GM23338 (cell line): ENCODE measurements around the gene STIL. TPM values are rescaled to one million over a fixed set of nuclear protein-coding genes. Genes with fewer than 3 reads are reported as not detected.

ENCODE experiments used
- CTCF ChIP-seq, 2 experiments: fragments of 200-600 bp in 1 of 2; sonication (generic) in 1 of 2; conservative IDR thresholded peaks; 2 replicates each; pipeline versions ENCODE4 v1.5.1 to v1.6.1; 2016 to 2017; ENCODE audit warnings: antibody characterized with exemption in 2 of 2, low read depth in 2 of 2, mild to moderate bottlenecking in 2 of 2, moderate library complexity in 1 of 2
- ETS1 ChIP-seq: IDR thresholded peaks from 2 replicates; pipeline ENCODE4 v1.6.1; 2016; ENCODE audit warnings: antibody characterized with exemption
- EZH2phosphoT487 ChIP-seq: fragments of 200-600 bp; sonication (generic); IDR thresholded peaks from one replicate; pipeline ENCODE4 v1.8.1; 2018; ENCODE audit warnings: antibody characterized with exemption; ENCODE audit not compliant: unreplicated experiment
- NANOG ChIP-seq: IDR thresholded peaks from 2 replicates; pipeline ENCODE4 v1.6.1; 2016; ENCODE audit warnings: antibody characterized with exemption, borderline replicate concordance
- POLR2AphosphoS5 ChIP-seq: IDR thresholded peaks from 2 replicates; pipeline ENCODE4 v1.6.1; 2016; ENCODE audit warnings: antibody characterized with exemption, low read depth
- ZNF114 ChIP-seq: fragments of 250-450 bp; sonication (Bioruptor Pico); IDR thresholded peaks from 2 replicates; pipeline ENCODE4 v1.5.0; 2020; ENCODE audit warnings: mild to moderate bottlenecking, moderate library complexity
- ZNF331 ChIP-seq: fragments of 250-450 bp; sonication (Bioruptor Pico); IDR thresholded peaks from 2 replicates; pipeline ENCODE4 v1.5.0; 2020; ENCODE audit warnings: low read depth, mild to moderate bottlenecking, moderate library complexity
- ZNF462 ChIP-seq: fragments of 250-450 bp; sonication (Bioruptor Pico); IDR thresholded peaks from 2 replicates; pipeline ENCODE4 v1.5.0; 2020; ENCODE audit warnings: mild to moderate bottlenecking, moderate library complexity
- polyA plus RNA-seq: library from polyadenylated mRNA; unstranded; fragments of >200 nt; fragmentation: Nextera tagmentation; extraction: Ambion mirVana; gene quantifications from 2 replicates; pipeline ENCODE4 v1.2.1, GENCODE V29; 2016
- total RNA-seq: library from RNA; depleted of rRNA; stranded (reverse); fragments of >200 nt; shearing (Covaris generic); gene quantifications from 2 replicates; pipeline ENCODE4 v1.2.3, GENCODE V29; 2014

Gene STIL
- total and polyA plus RNA-seq, 2 experiments from 2014 or later, result 15.6 to 38.2 TPM

DNA sequence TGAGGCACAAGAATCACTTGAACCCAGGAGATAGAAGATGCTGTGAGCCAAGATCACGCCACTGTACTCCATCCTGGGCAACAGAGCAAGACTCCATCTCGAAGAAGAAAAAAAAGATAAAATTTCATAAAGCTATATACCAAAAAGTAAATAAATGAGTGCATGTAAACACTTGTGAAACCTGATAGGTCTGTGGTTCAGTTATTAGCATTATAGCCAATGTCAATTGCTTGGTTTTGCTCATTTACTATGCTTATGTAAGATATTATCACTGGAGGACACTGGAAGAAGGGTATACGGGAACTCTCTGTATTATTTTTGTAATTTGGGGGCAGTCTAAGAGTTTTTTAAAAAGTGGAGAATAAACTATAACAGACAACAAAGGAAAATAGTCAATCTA is 64.2 kb downstream of the STIL start (continued):
- TF ChIP-seq ZNF462 (no peak), NANOG (no peak), ETS1 (no peak), ZNF114 (CRISPR knock-in tag) (no peak), ZNF331 (no peak), CTCF (conservative IDR thresholded peaks at IDR 0.05; ENCODE audit: low read depth in 2 of 2) (no peak), POLR2AphosphoS5 (no peak), EZH2phosphoT487 (no peak)
